HUES64 (cell line): ENCODE data around the gene RDH16.
"Not testable (repeated sequence)": the region's sequence is repeated elsewhere in the genome, so short reads cannot be mapped to it uniquely, and the experiment has no call there.

Experiments used
- H3K27ac ChIP-seq: 2 replicates; pipeline ENCODE4 v1.7.0; 2013; ENCODE audit warnings: low read depth, low read length, inconsistent platforms
- H3K27me3 ChIP-seq: 2 replicates; pipeline ENCODE4 v1.6.1; 2013; ENCODE audit warnings: mild to moderate bottlenecking, low read length; ENCODE audit not compliant: insufficient read depth
- H3K36me3 ChIP-seq: 2 replicates; pipeline ENCODE4 v1.6.1; 2013; ENCODE audit warnings: mild to moderate bottlenecking, low read length; ENCODE audit not compliant: insufficient read depth
- H3K4me1 ChIP-seq: 2 replicates; pipeline ENCODE4 v1.6.1; 2013; ENCODE audit warnings: mild to moderate bottlenecking, low read length, moderate library complexity; ENCODE audit not compliant: insufficient read depth
- H3K4me3 ChIP-seq: 2 replicates; pipeline ENCODE4 v1.5.1; 2013; ENCODE audit warnings: mild to moderate bottlenecking, low read length, moderate library complexity
- H3K9ac ChIP-seq: 2 replicates; pipeline ENCODE4 v1.6.1; 2013; ENCODE audit warnings: mild to moderate bottlenecking, low read depth, low read length
- H3K9me3 ChIP-seq: 2 replicates; pipeline ENCODE4 v1.6.1; 2013; ENCODE audit warnings: low read depth, low read length; ENCODE audit not compliant: insufficient read depth
- WGBS: fragments of 150-250, 120-280 bp; methylation state at CpG from one replicate; pipeline ENCODE4 v1.1.7; 2013; ENCODE audit warnings: missing lambda C conversion rate; 5-methylcytosine and 5-hydroxymethylcytosine counted together

RDH16 gene

DNA sequence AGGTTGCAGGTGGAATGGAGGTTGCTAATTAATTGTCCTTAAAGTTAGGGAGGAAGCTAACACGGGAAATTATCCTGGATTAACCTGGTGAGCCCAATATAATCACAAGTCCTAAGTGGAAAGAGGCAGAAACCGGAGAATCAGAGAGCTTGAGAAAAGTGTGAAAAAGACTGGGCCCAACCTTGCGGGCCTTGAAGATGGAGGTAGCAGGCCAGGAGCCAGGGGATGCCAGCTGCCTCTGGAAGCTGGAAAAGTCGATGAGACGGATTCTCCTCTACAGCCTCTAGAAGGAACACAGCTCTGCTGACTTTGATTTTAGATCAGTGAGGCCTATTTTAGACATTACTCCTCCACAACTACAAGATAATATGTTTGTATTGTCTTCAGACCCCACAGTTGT, 25.3 kb downstream of the RDH16 start:
- Histone ChIP-seq H3K36me3 (no peaks in the 10 kb centered on the region), H3K27me3 (0 out of 2 replicates have a peak, but pooled peaks cover 2% of the 10 kb centered on the region), H3K9me3 (no peaks in the 10 kb centered on the region), H3K4me3 (no peak overlapping the region), H3K27ac (no peak overlapping the region; the same call in 1 of the 2 replicates), H3K9ac (no peak overlapping the region), H3K4me1 (peaks cover 27% of the 10 kb centered on the region)
- WGBS, result 64% methylated on average over 5 of the region's 5 CpGs

DNA sequence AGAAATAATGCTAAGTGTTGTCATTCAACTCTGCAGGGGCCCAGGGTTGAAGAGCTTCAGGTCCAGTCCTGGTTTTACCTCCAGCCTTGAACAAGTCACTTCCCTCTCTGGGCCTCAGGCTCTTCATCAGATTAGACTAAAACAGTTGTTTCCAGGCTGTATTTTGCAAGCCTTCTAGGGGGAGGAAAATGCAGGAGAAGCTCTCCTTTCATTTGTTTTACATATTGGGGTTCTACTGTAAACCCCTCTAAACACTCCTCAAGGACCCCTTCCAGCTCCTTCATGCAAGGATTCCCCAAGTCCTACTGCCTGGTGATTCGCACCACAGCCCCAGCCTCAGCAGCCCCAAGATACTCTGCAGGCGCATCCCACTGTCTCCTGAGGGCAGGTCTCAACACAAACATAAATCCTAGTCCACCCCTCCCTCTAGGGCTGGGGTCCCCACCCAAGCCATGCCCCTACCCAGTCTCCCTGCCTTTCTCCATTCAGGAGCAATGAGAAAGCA, 25.9 kb downstream of the RDH16 start:
- no peaks in the 10 kb centered on the region for H3K36me3 ChIP-seq
- 0 out of 2 replicates have a peak, but pooled peaks cover 2% of the 10 kb centered on the region for H3K27me3 ChIP-seq
- no peak overlapping the region for H3K4me3 ChIP-seq
- H3K27ac ChIP-seq, result no peak overlapping the region; the same call in 1 of the 2 replicates
- no peaks in the 10 kb centered on the region for H3K9me3 ChIP-seq
- no peak overlapping the region for H3K9ac ChIP-seq
- WGBS, result 66% methylated on average over 2 of the region's 2 CpGs
- peaks cover 27% of the 10 kb centered on the region for H3K4me1 ChIP-seq

DNA sequence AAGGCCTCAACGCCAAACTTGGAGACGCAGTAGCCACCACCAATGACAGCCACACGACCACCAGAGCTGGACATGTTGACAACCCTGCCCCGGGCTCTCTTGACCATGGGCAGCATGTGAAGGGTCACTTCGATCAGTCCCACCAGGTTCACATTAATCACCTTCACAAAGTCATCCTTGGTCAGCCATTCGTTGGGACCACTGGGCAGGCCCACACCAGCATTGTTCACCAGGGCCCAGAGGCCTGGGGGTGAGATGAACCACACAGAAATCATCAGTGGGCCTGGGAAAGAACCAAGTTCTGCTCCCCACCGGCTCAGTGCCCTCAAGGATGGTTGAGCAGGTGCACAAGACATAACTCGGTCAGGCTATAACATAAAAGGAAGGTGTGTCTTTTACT, 27.2 kb downstream of the RDH16 start:
- 95% methylated on average over 8 of the region's 8 CpGs for WGBS
- no peaks in the 10 kb centered on the region for H3K9me3 ChIP-seq

DNA sequence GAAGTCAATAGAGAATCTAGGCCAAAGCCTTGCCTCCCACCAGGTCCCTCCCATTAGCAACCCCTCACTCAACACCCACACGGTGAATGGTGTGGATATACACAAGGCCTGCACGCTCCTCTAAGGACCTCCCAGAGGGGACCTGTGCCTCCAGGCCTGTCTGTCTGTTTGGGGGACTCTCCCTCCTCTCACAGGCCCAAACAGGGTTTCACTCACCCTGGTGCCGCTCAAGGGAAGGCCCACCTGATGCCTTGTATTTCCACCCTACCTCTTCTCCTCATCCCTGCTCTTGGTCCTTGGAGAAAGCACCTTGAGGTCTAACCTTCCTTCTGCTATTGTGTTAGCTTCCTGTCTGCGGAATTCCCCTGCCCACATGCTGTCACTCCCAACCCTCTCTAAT, 27.6 kb downstream of the RDH16 start:
- Histone ChIP-seq H3K36me3 (no peaks in the 10 kb centered on the region), H3K27me3 (0 out of 2 replicates have a peak, but pooled peaks cover 2% of the 10 kb centered on the region), H3K27ac (no peak overlapping the region), H3K9ac (no peak overlapping the region), H3K4me1 (peaks cover 27% of the 10 kb centered on the region), H3K9me3 (no peaks in the 10 kb centered on the region), H3K4me3 (no peak overlapping the region)
- WGBS, result 83% methylated on average over 4 of the region's 4 CpGs

More for the DNA sequence above, 27.2 kb downstream of the RDH16 start:
- no peak overlapping the region for H3K4me3 ChIP-seq
- H3K4me1 ChIP-seq, result peaks cover 27% of the 10 kb centered on the region
- 0 out of 2 replicates have a peak, but pooled peaks cover 2% of the 10 kb centered on the region for H3K27me3 ChIP-seq
- H3K36me3 ChIP-seq, result no peaks in the 10 kb centered on the region
- H3K9ac ChIP-seq, result no peak overlapping the region
- H3K27ac ChIP-seq, result no peak overlapping the region

DNA sequence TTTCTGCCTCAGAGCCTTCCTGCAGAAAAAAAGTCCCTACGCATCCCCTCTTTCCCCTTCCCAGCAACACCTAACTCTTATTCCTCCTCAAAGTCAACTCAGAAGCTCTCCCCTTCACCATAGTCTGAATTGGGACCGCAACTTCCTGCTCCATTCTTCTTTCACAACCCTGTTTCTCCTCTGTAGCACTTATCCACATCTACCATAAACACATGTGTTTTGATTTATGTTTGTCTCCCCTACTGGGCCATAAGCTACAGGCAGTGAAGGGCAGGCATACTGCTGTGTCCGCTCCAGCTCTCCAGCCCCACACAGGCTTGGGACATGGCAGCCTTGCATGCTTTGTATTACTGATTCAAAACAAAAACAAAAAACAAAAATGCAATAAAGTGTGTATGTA, 29.1 kb downstream of the RDH16 start:
- whole genome bisulfite sequencing, result 62% methylated on average over 3 of the region's 3 CpGs
- Histone ChIP-seq H3K4me3 (no peak overlapping the region), H3K9me3 (no peaks in the 10 kb centered on the region), H3K4me1 (peaks cover 27% of the 10 kb centered on the region), H3K36me3 (no peaks in the 10 kb centered on the region), H3K27ac (no peak overlapping the region), H3K27me3 (0 out of 2 replicates have a peak, but pooled peaks cover 2% of the 10 kb centered on the region), H3K9ac (no peak overlapping the region)

DNA sequence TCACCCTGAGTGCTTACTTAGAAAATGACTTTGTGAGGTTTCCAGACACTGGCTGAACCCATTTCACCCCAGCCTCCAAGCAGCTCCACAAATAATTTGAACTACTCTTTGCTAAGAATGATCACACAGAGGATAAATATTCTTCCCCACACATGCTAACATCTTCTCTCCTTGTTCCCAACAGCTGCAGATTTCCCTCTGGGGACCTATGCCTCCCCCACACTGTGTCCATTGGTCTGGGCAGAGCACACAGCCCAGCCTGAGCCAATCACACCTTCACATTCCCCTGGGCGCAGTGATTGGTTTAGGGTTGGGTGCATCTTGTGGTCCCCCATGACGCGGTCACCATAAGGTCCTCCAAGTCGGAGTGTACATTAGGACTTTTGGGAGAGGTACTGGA, 30.1 kb downstream of the RDH16 start:
- WGBS, result no CpG with 5 or more reads among the region's 4 CpGs
- Histone ChIP-seq H3K4me1 (peaks cover 24% of the 10 kb centered on the region), H3K36me3 (no peaks in the 10 kb centered on the region), H3K27me3 (0 out of 2 replicates have a peak, but pooled peaks cover 2% of the 10 kb centered on the region), H3K9ac (no peak overlapping the region), H3K4me3 (no peak overlapping the region), H3K9me3 (no peaks in the 10 kb centered on the region), H3K27ac (no peak overlapping the region)

DNA sequence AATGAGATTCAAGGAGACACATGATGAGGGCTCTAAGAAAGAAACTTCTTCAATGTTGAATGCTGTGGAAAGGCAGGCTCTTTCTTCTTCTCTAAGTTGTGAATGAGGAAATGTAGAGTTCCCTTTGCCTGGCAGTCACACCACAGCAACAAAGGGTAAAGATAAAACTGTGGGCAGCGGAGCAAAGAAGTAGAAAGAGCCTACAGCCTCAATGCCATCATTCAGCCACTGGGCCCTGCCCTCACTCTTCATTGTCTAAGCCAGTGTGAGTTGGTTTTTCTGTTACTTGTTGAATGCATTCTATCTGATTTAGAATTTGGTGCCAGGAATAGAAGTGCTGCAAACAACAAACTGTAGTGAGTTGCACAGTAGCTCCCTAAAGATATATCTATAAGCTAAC, 35.4 kb downstream of the RDH16 start:
- no peak overlapping the region for H3K27ac ChIP-seq
- no peak overlapping the region for H3K4me3 ChIP-seq
- H3K9me3 ChIP-seq, result no peaks in the 10 kb centered on the region
- H3K27me3 ChIP-seq, result no peaks in the 10 kb centered on the region
- 86% methylated on average over 1 of the region's 1 CpG for WGBS
- no peaks in the 10 kb centered on the region for H3K36me3 ChIP-seq
- H3K9ac ChIP-seq, result no peak overlapping the region
- H3K4me1 ChIP-seq, result no peaks in the 10 kb centered on the region

DNA sequence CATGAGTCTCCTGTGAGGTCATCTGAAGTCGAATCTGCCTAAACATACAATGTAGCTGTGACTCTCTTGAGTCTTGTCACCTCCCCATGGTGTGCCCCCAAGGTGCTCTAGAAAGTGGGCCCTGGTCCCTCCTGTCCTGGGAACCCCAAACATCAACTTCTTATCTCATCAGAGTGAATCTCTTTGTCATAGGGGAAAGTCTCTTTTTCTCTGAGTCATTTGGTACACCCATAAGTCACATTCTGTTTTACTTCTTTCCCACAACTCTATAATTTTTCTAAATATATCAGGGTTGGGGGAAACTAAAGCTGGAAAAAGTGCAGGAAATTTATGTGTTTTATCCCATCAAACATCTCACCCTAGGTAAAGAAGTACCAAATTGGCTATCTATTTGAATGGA, 36.1 kb downstream of the RDH16 start:
- H3K27ac ChIP-seq, result no peak overlapping the region
- H3K4me3 ChIP-seq, result no peak overlapping the region
- H3K9me3 ChIP-seq, result no peaks in the 10 kb centered on the region
- H3K4me1 ChIP-seq, result no peaks in the 10 kb centered on the region
- no peaks in the 10 kb centered on the region for H3K36me3 ChIP-seq
- H3K9ac ChIP-seq, result no peak overlapping the region
- H3K27me3 ChIP-seq, result no peaks in the 10 kb centered on the region
- WGBS, result 77% methylated on average over 1 of the region's 1 CpG

DNA sequence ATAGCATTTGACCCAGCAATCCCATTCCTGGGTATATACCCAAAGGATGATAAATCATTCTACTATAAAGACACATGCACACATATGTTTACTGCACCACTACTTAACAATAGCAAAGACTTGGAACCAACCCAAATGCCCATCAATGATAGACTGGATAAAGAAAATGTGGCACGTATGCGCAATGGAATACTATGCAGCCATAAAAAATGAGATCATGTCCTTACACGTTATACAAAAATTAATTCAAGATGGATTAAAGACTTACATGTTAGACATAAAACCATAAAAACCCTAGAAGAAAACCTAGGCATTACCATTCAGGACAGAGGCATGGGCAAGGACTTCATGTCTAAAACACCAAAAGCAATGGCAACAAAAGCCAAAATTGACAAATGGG, 39.3 kb downstream of the RDH16 start:
- H3K9me3 ChIP-seq, H3K27me3 ChIP-seq, H3K36me3 ChIP-seq, H3K4me1 ChIP-seq, H3K9ac ChIP-seq, H3K27ac ChIP-seq, H3K4me3 ChIP-seq: not testable (repeated sequence)
- 96% methylated on average over 3 of the region's 3 CpGs for whole genome bisulfite sequencing

DNA sequence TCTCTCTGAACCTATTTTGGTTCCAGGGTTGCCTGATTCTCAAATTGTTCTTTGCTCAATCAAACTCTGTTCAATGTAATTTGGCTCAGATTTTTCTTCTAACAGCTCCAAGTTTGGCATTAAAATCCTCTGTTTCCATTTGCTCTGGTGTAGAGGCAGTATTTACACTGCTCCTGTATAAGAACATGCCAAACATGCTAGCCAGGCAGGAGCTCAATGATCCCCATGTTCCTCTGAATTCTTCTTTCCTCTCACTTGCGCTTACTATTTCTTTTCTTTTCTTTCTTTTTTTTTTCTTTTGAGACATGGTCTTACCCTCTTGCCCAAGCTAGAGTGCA, 40.4 kb downstream of the RDH16 start:
- no peaks in the 10 kb centered on the region for H3K4me1 ChIP-seq
- H3K9ac ChIP-seq, result no peak overlapping the region
- H3K4me3 ChIP-seq, result no peak overlapping the region
- H3K9me3 ChIP-seq, result no peaks in the 10 kb centered on the region
- H3K36me3 ChIP-seq, result no peaks in the 10 kb centered on the region
- H3K27ac ChIP-seq, result no peak overlapping the region
- no peaks in the 10 kb centered on the region for H3K27me3 ChIP-seq
- 90% methylated on average over 1 of the region's 1 CpG for WGBS

DNA sequence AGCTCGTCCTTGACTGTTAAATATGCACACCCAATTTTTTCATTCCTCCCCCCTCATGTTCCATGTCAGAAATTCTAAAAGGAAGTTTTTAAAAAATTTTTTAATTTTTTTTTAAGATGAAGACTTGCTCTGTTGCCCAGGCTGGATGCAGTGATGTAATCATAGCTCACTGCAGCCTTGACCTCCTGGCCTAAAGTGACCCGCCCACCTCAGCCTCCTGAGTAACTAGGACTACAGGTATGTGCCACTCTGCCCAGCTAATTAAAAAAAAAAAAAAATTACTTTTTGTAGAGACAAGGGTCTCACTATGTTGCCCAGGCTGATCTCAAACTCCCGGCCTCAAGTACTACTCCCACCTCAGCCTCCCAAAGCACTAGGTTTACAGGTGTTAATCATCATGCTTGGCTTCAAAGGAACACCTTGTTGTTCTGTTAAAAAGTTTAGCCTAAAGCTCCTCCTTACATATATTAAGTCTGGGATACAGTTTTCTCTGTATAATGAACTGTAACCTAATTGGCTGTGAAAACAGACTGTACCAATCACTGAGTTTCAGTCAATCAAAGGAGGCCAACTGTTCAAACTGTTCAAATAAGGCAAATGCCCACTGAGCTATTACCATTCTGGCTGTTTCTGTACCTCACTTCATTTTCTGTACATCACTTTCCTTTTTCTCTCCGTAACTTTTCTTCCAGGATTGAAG, 41.0 kb downstream of the RDH16 start:
- 85% methylated on average over 4 of the region's 4 CpGs for WGBS
- H3K4me1 ChIP-seq, result no peaks in the 10 kb centered on the region
- H3K9ac ChIP-seq, result no peak overlapping the region
- H3K4me3 ChIP-seq, result no peak overlapping the region
- no peaks in the 10 kb centered on the region for H3K27me3 ChIP-seq
- H3K27ac ChIP-seq, result no peak overlapping the region
- 0 out of 2 replicates have a peak, but pooled peaks cover 2% of the 10 kb centered on the region for H3K9me3 ChIP-seq
- H3K36me3 ChIP-seq, result no peaks in the 10 kb centered on the region
